CD4-positive, alpha-beta T cell treated with Interleukin-17A for 1 hour (primary cell): ENCODE data around the gene SMIM34.
"Not testable (repeated sequence)": the region's sequence is repeated elsewhere in the genome, so short reads cannot be mapped to it uniquely, and the experiment has no call there.

ENCODE experiments used
- DNase-seq: peaks from one replicate; pipeline ENCODE4 v3.0.0-alpha.2; 2020

Gene SMIM34

GRCh38 chr21:34423805-34424204 lies at the start of gene SMIM34:
Gene SMIM34, minus strand, starts transcription at chr21:34423951. Its CDS starts 112 bp downstream, at chr21:34423839.
- DNase-seq, result not testable (repeated sequence)

GRCh38 chr21:34467333-34467732 lies 43.6 kb upstream of the SMIM34 start:
- not testable (repeated sequence) for DNase-seq

GRCh38 chr21:34459426-34459825 lies 35.7 kb upstream of the SMIM34 start:
- DNase-seq, result not testable (repeated sequence)

- not testable (repeated sequence) for DNase-seq
Measured at GRCh38 chr21:34458266-34458665, 34.5 kb upstream of the SMIM34 start.

GRCh38 chr21:34456180-34456579 lies 32.4 kb upstream of the SMIM34 start:
- DNase-seq, result not testable (repeated sequence)

- DNase-seq, result not testable (repeated sequence)
Measured at GRCh38 chr21:34455628-34456027, 31.9 kb upstream of the SMIM34 start.

GRCh38 chr21:34447018-34447417 lies 23.3 kb upstream of the SMIM34 start:
- DNase-seq, result not testable (repeated sequence)

- not testable (repeated sequence) for DNase-seq
Measured at GRCh38 chr21:34443486-34443885, 19.7 kb upstream of the SMIM34 start.

- not testable (repeated sequence) for DNase-seq
Measured at GRCh38 chr21:34429710-34430109, 6.0 kb upstream of the SMIM34 start.

- not testable (repeated sequence) for DNase-seq
Measured at GRCh38 chr21:34428441-34428840, 4.7 kb upstream of the SMIM34 start.

GRCh38 chr21:34427339-34427738 lies 3.6 kb upstream of the SMIM34 start:
- DNase-seq, result not testable (repeated sequence)

GRCh38 chr21:34417448-34418077 lies 6.2 kb downstream of the SMIM34 start:
- not testable (repeated sequence) for DNase-seq

- not testable (repeated sequence) for DNase-seq
Measured at GRCh38 chr21:34407294-34407693, 16.5 kb downstream of the SMIM34 start.

- not testable (repeated sequence) for DNase-seq
Measured at GRCh38 chr21:34406676-34407075, 17.1 kb downstream of the SMIM34 start.

- not testable (repeated sequence) for DNase-seq
Measured at GRCh38 chr21:34406102-34406501, 17.6 kb downstream of the SMIM34 start.

GRCh38 chr21:34405686-34406085 lies 18.1 kb downstream of the SMIM34 start:
- DNase-seq, result not testable (repeated sequence)

- not testable (repeated sequence) for DNase-seq
Measured at GRCh38 chr21:34404742-34405141, 19.0 kb downstream of the SMIM34 start.

GRCh38 chr21:34400522-34400921 lies 23.2 kb downstream of the SMIM34 start:
- not testable (repeated sequence) for DNase-seq

GRCh38 chr21:34383724-34384415 lies 39.9 kb downstream of the SMIM34 start:
- not testable (repeated sequence) for DNase-seq

- not testable (repeated sequence) for DNase-seq
Measured at GRCh38 chr21:34383138-34383537, 40.6 kb downstream of the SMIM34 start.

GRCh38 chr21:34375619-34375972 lies 48.2 kb downstream of the SMIM34 start:
- DNase-seq, result not testable (repeated sequence)

GRCh38 chr21:34374940-34375618 lies 48.7 kb downstream of the SMIM34 start, which contains the start of gene SMIM11:
Gene SMIM11, plus strand, starts transcription at chr21:34375507. Its CDS starts 3,998 bp downstream, at chr21:34379505.
- not testable (repeated sequence) for DNase-seq

- DNase-seq, result not testable (repeated sequence)
Measured at GRCh38 chr21:34374462-34374861, 49.3 kb downstream of the SMIM34 start.
